Measurements from ENCODE around the gene WDR55. TPM values are rescaled to one million over a fixed set of nuclear protein-coding genes. Genes with fewer than 3 reads are reported as not detected.

The WDR55 gene
- total and polyA plus RNA-seq, 2 of the 8 experiments (the other 6 are each of a cell fraction or from before 2014, with no cell fraction given): 15.3 to 22.7 TPM

GRCh38 chr5:140671472-140672125 is 6.9 kb downstream of the WDR55 start:
- WGBS, 2 experiments (ENCODE audit: extremely low coverage in 1 of 2, insufficient coverage in 1 of 2, insufficient read length in 1 of 2, insufficient replicate concordance in 2 of 2, low coverage in 1 of 2, low lambda C conversion rate in 2 of 2, missing lambda C conversion rate in 1 of 2): 89% methylated on average over 3 of the region's 7 CpGs; no CpG with 5 or more reads in 1 of the 2 experiments
- Histone ChIP-seq H4K20me1 (replicated peaks in 1 of 2; ENCODE audit: control insufficient read depth in 1 of 2, insufficient read depth in 2 of 2, low read length in 2 of 2) (peaks cover 0 to 4% of the 10 kb centered on the region in 2 experiments), H3K23me2 (ENCODE audit: low read depth, low read length) (no peaks in the 10 kb centered on the region), H4K8ac (ENCODE audit: extremely low read depth, insufficient read depth, low read length) (no peak overlapping the region), H2BK15ac (ENCODE audit: low read length) (no peak overlapping the region), H3K36me3 (ENCODE audit: control insufficient read depth in 2 of 4, insufficient read depth in 4 of 4, low read length in 3 of 4) (peaks cover 12 to 58% (median 41%) of the 10 kb centered on the region in 4 experiments), H2BK120ac (replicated peaks; ENCODE audit: low read depth, low read length) (no peak overlapping the region), H3K56ac (replicated peaks; ENCODE audit: insufficient read length, low read depth, low read length) (no peak overlapping the region), H3K18ac (ENCODE audit: extremely low read depth, low read length) (no peak overlapping the region), H3K9ac (replicated peaks in 1 of 4; ENCODE audit: extremely low read depth in 1 of 4, low read depth in 3 of 4, low read length in 3 of 4) (no peak overlapping the region), H3K4me1 (replicated peaks in 1 of 4; ENCODE audit: control insufficient read depth in 3 of 4, insufficient read depth in 4 of 4, low read length in 3 of 4) (no peaks in the 10 kb centered on the region; a peak in 1 of 7 replicates), H2BK20ac (ENCODE audit: low read length) (no peak overlapping the region), H4K91ac (replicated peaks; ENCODE audit: insufficient read length, low read length) (no peak overlapping the region), H3K14ac (ENCODE audit: insufficient read length) (no peak overlapping the region), H3K4me2 (ENCODE audit: insufficient read depth in 1 of 2, low read depth in 2 of 2, low read length in 2 of 2) (no peak overlapping the region), H3K79me2 (ENCODE audit: control insufficient read depth in 1 of 2, insufficient read depth in 2 of 2, low read length in 2 of 2) (peaks cover 0 to 6% of the 10 kb centered on the region in 2 experiments; a peak in 1 of 4 replicates), H3K27me3 (replicated peaks in 1 of 4; ENCODE audit: control insufficient read depth in 3 of 4, extremely low read depth in 1 of 4, insufficient read depth in 3 of 4, low read length in 3 of 4) (no peaks in the 10 kb centered on the region), H3K4ac (replicated peaks; ENCODE audit: insufficient read length, low read depth, low read length) (no peak overlapping the region), H3K9me3 (ENCODE audit: insufficient read depth in 2 of 2, low read depth in 1 of 2, low read length in 1 of 2) (no peaks in the 10 kb centered on the region), H2AK5ac (ENCODE audit: low read depth, low read length) (no peak overlapping the region), H3K4me3 (ENCODE audit: extremely low read depth in 1 of 4, insufficient read depth in 2 of 4, low read depth in 3 of 4, low read length in 4 of 4) (no peak overlapping the region), H3K79me1 (ENCODE audit: low read depth, low read length) (peaks cover 3% of the 10 kb centered on the region; the same call in 1 of the 2 replicates), H2AFZ (ENCODE audit: low read length) (no peak overlapping the region), H4K5ac (ENCODE audit: insufficient read length, low read depth, low read length) (no peak overlapping the region), H3K23ac (ENCODE audit: insufficient read length) (no peak overlapping the region), H2BK5ac (ENCODE audit: low read depth, low read length) (no peak overlapping the region), H3K27ac (ENCODE audit: low read depth, low read length) (no peak overlapping the region), H2BK12ac (ENCODE audit: low read depth, low read length) (no peak overlapping the region)
- ChIA-PET CTCF (ENCODE audit: partially characterized antibody) (interaction anchor here (1.1 to 1.2 kb wide), 3 partner anchors 9 to 946 kb away, joined by 3 to 4 read pairs (median 4); no protein-coding TSS in a partner anchor), POLR2A (ENCODE audit: partially characterized antibody) (interaction anchor here (1.1 to 3.9 kb wide), 10 partner anchors 7 to 369 kb away, joined by 3 to 26 read pairs (median 5); partner anchors contain the start of genes HARS1, HARS2, IK and NDUFA2)
- FAIRE-seq (no peak), DNase-seq (ENCODE audit: low read depth in 1 of 2, low spot score in 2 of 2) (no peak)
- no peak for TF ChIP-seq SP4 (IDR thresholded peaks at IDR 0.05; ENCODE audit: low read length)
- TF ChIP-seq SRF (IDR thresholded peaks at IDR 0.05; ENCODE audit: low read depth, low read length): no peak
- no peak for TF ChIP-seq POLR2AphosphoS5 (IDR thresholded peaks at IDR 0.05; ENCODE audit: low read depth, low read length)
- TF ChIP-seq RAD21 (IDR thresholded peaks at IDR 0.05 in 1 of 2, conservative IDR thresholded peaks at IDR 0.05 in 1 of 2; ENCODE audit: low read depth in 2 of 2, low read length in 2 of 2): no peak
- no peak for TF ChIP-seq POU5F1 (IDR thresholded peaks at IDR 0.05; ENCODE audit: low read depth, low read length)
- no peak for TF ChIP-seq CHD1 (IDR thresholded peaks at IDR 0.05; ENCODE audit: low read depth, low read length)
- TF ChIP-seq BACH1 (IDR thresholded peaks at IDR 0.05; ENCODE audit: low read length): no peak
- no peak for TF ChIP-seq TBP (IDR thresholded peaks at IDR 0.05; ENCODE audit: low read depth, low read length)
- no peak for TF ChIP-seq BRCA1 (IDR thresholded peaks at IDR 0.05; ENCODE audit: low read depth, low read length)
- no peak for TF ChIP-seq CBX8 (IDR thresholded peaks at IDR 0.05; ENCODE audit: borderline replicate concordance, low read depth, low read length)
- no peak for TF ChIP-seq PHF8 (conservative IDR thresholded peaks at IDR 0.05; ENCODE audit: low read depth, low read length)
- TF ChIP-seq GTF2F1 (IDR thresholded peaks at IDR 0.05; ENCODE audit: borderline replicate concordance, low read depth, low read length): no peak

Measured in H1 (cell line).